ENCODE data around the gene SPSB4.
"Not testable (repeated sequence)": the region's sequence is repeated elsewhere in the genome, so short reads cannot be mapped to it uniquely, and the experiment has no call there.

The SPSB4 gene

GRCh38 chr3:141114816-141115460 lies 63.8 kb downstream of the SPSB4 start:
- H2AK5ac ChIP-seq (ENCODE audit: low read depth, low read length), result no peak overlapping the region
- H3K4me3 ChIP-seq (ENCODE audit: low read length in 2 of 2), result no peak overlapping the region
- no peak overlapping the region for H3K4ac ChIP-seq (ENCODE audit: low read length)
- no peaks in the 10 kb centered on the region for H3K79me1 ChIP-seq (ENCODE audit: low read depth, low read length)
- DNase-seq (ENCODE audit: low spot score), result no peak
- no peak overlapping the region for H3K4me2 ChIP-seq (ENCODE audit: insufficient read depth, low read length, poor library complexity, severe bottlenecking)
- H3K14ac ChIP-seq (ENCODE audit: low read length), result no peak overlapping the region
- H3K9me3 ChIP-seq (replicated peaks in 1 of 2; ENCODE audit: control insufficient read depth in 2 of 2, insufficient read depth in 1 of 2, low read depth in 1 of 2, low read length in 2 of 2), result peaks cover 6 to 50% of the 10 kb centered on the region in 2 donors
- no peak overlapping the region for H2AFZ ChIP-seq (ENCODE audit: low read length)
- no peak overlapping the region for H4K91ac ChIP-seq (ENCODE audit: low read depth, low read length, poor library complexity)
- no peak overlapping the region for H2BK12ac ChIP-seq (ENCODE audit: low read length)
- H2BK5ac ChIP-seq (ENCODE audit: low read length), result no peak overlapping the region
- H2BK120ac ChIP-seq (ENCODE audit: low read depth, low read length), result no peak overlapping the region
- no peaks in the 10 kb centered on the region for H3K4me1 ChIP-seq (ENCODE audit: control insufficient read depth in 2 of 2, insufficient read depth in 1 of 2, low read depth in 1 of 2, low read length in 2 of 2)
- H2BK15ac ChIP-seq (ENCODE audit: low read length), result no peak overlapping the region
- WGBS, 2 donors (ENCODE audit: extremely low coverage in 2 of 2, insufficient read length in 2 of 2, insufficient replicate concordance in 1 of 2), result no CpG with 5 or more reads among the region's 13 CpGs
- no peak overlapping the region for H3K18ac ChIP-seq (ENCODE audit: low read length)
- H4K8ac ChIP-seq (ENCODE audit: low read depth, low read length), result no peak overlapping the region
- H3K9ac ChIP-seq (ENCODE audit: low read depth, low read length, poor library complexity), result no peak overlapping the region
- H3K27ac ChIP-seq (replicated peaks; ENCODE audit: low read length), result no peak overlapping the region
- peaks cover 0 to 70% of the 10 kb centered on the region in 2 donors for H3K36me3 ChIP-seq (replicated peaks in 1 of 2; ENCODE audit: control insufficient read depth in 2 of 2, insufficient read depth in 2 of 2, low read length in 2 of 2)
- no peak overlapping the region for H3K23ac ChIP-seq (ENCODE audit: low read depth, low read length, poor library complexity)
- H3K27me3 ChIP-seq (ENCODE audit: control insufficient read depth in 3 of 3, insufficient read depth in 3 of 3, low read depth in 1 of 3, low read length in 3 of 3), result no peaks in the 10 kb centered on the region

GRCh38 chr3:141115789-141116541 lies 64.8 kb downstream of the SPSB4 start:
- H3K9ac ChIP-seq (ENCODE audit: low read depth, low read length, poor library complexity), result no peak overlapping the region
- no peak overlapping the region for H2AFZ ChIP-seq (ENCODE audit: low read length)
- no peak overlapping the region for H2AK5ac ChIP-seq (ENCODE audit: low read depth, low read length)
- no peak overlapping the region for H2BK15ac ChIP-seq (ENCODE audit: low read length)
- no peak overlapping the region for H3K14ac ChIP-seq (ENCODE audit: low read length)
- WGBS, 2 donors (ENCODE audit: extremely low coverage in 2 of 2, insufficient read length in 2 of 2, insufficient replicate concordance in 1 of 2), result no CpG with 5 or more reads among the region's 3 CpGs
- no peak overlapping the region for H3K4me2 ChIP-seq (ENCODE audit: insufficient read depth, low read length, poor library complexity, severe bottlenecking)
- H3K9me3 ChIP-seq (replicated peaks in 1 of 2; ENCODE audit: control insufficient read depth in 2 of 2, insufficient read depth in 1 of 2, low read depth in 1 of 2, low read length in 2 of 2), result peaks cover 0 to 40% of the 10 kb centered on the region in 2 donors
- H3K4ac ChIP-seq (ENCODE audit: low read length), result no peak overlapping the region
- H3K4me3 ChIP-seq (ENCODE audit: low read length in 2 of 2), result no peak overlapping the region
- no peaks in the 10 kb centered on the region for H3K79me1 ChIP-seq (ENCODE audit: low read depth, low read length)
- no peak for DNase-seq (ENCODE audit: low spot score)
- no peaks in the 10 kb centered on the region for H3K4me1 ChIP-seq (ENCODE audit: control insufficient read depth in 2 of 2, insufficient read depth in 1 of 2, low read depth in 1 of 2, low read length in 2 of 2)
- no peak overlapping the region for H3K18ac ChIP-seq (ENCODE audit: low read length)
- no peak overlapping the region for H4K91ac ChIP-seq (ENCODE audit: low read depth, low read length, poor library complexity)
- peaks cover 0 to 59% of the 10 kb centered on the region in 2 donors for H3K36me3 ChIP-seq (replicated peaks in 1 of 2; ENCODE audit: control insufficient read depth in 2 of 2, insufficient read depth in 2 of 2, low read length in 2 of 2)
- no peak overlapping the region for H2BK12ac ChIP-seq (ENCODE audit: low read length)
- H2BK5ac ChIP-seq (ENCODE audit: low read length), result no peak overlapping the region
- H3K23ac ChIP-seq (ENCODE audit: low read depth, low read length, poor library complexity), result no peak overlapping the region
- no peak overlapping the region for H3K27ac ChIP-seq (replicated peaks; ENCODE audit: low read length)
- H3K27me3 ChIP-seq (ENCODE audit: control insufficient read depth in 3 of 3, insufficient read depth in 3 of 3, low read depth in 1 of 3, low read length in 3 of 3), result no peaks in the 10 kb centered on the region
- H2BK120ac ChIP-seq (ENCODE audit: low read depth, low read length), result no peak overlapping the region
- H4K8ac ChIP-seq (ENCODE audit: low read depth, low read length), result no peak overlapping the region

GRCh38 chr3:141116721-141117120 lies 65.6 kb downstream of the SPSB4 start:
- peaks cover 0 to 33% of the 10 kb centered on the region in 2 donors for H3K9me3 ChIP-seq (replicated peaks in 1 of 2; ENCODE audit: control insufficient read depth in 2 of 2, insufficient read depth in 1 of 2, low read depth in 1 of 2, low read length in 2 of 2)
- H2BK120ac ChIP-seq (ENCODE audit: low read depth, low read length), result no peak overlapping the region
- H4K91ac ChIP-seq (ENCODE audit: low read depth, low read length, poor library complexity), result no peak overlapping the region
- peaks cover 0 to 52% of the 10 kb centered on the region in 2 donors for H3K36me3 ChIP-seq (replicated peaks in 1 of 2; ENCODE audit: control insufficient read depth in 2 of 2, insufficient read depth in 2 of 2, low read length in 2 of 2)
- H3K23ac ChIP-seq (ENCODE audit: low read depth, low read length, poor library complexity), result no peak overlapping the region
- H2BK15ac ChIP-seq (ENCODE audit: low read length), result no peak overlapping the region
- no peak overlapping the region for H2BK12ac ChIP-seq (ENCODE audit: low read length)
- H2BK5ac ChIP-seq (ENCODE audit: low read length), result no peak overlapping the region
- no peak overlapping the region for H2AFZ ChIP-seq (ENCODE audit: low read length)
- H4K8ac ChIP-seq (ENCODE audit: low read depth, low read length), result no peak overlapping the region
- H3K4me2 ChIP-seq (ENCODE audit: insufficient read depth, low read length, poor library complexity, severe bottlenecking), result no peak overlapping the region
- no peak overlapping the region for H3K27ac ChIP-seq (replicated peaks; ENCODE audit: low read length)
- no peak for DNase-seq (ENCODE audit: low spot score)
- no peak overlapping the region for H3K4me3 ChIP-seq (ENCODE audit: low read length in 2 of 2)
- no peaks in the 10 kb centered on the region for H3K79me1 ChIP-seq (ENCODE audit: low read depth, low read length)
- H3K9ac ChIP-seq (ENCODE audit: low read depth, low read length, poor library complexity), result no peak overlapping the region
- H3K14ac ChIP-seq (ENCODE audit: low read length), result no peak overlapping the region
- H3K18ac ChIP-seq (ENCODE audit: low read length), result no peak overlapping the region
- H3K4me1 ChIP-seq (ENCODE audit: control insufficient read depth in 2 of 2, insufficient read depth in 1 of 2, low read depth in 1 of 2, low read length in 2 of 2), result peaks cover 0 to under 1% of the 10 kb centered on the region in 2 donors
- H3K4ac ChIP-seq (ENCODE audit: low read length), result no peak overlapping the region
- H2AK5ac ChIP-seq (ENCODE audit: low read depth, low read length), result no peak overlapping the region
- no CpG with 5 or more reads among the region's 1 CpG for WGBS, 2 donors (ENCODE audit: extremely low coverage in 2 of 2, insufficient read length in 2 of 2, insufficient replicate concordance in 1 of 2)
- no peaks in the 10 kb centered on the region for H3K27me3 ChIP-seq (ENCODE audit: control insufficient read depth in 3 of 3, insufficient read depth in 3 of 3, low read depth in 1 of 3, low read length in 3 of 3)

GRCh38 chr3:141117982-141118381 lies 66.8 kb downstream of the SPSB4 start:
- H4K91ac ChIP-seq (ENCODE audit: low read depth, low read length, poor library complexity); H3K27ac ChIP-seq (replicated peaks; ENCODE audit: low read length); H3K9ac ChIP-seq (ENCODE audit: low read depth, low read length, poor library complexity); H4K8ac ChIP-seq (ENCODE audit: low read depth, low read length); H2BK12ac ChIP-seq (ENCODE audit: low read length); H3K27me3 ChIP-seq (ENCODE audit: control insufficient read depth in 3 of 3, insufficient read depth in 3 of 3, low read depth in 1 of 3, low read length in 3 of 3); H3K79me1 ChIP-seq (ENCODE audit: low read depth, low read length); H2BK120ac ChIP-seq (ENCODE audit: low read depth, low read length); H3K4me1 ChIP-seq (ENCODE audit: control insufficient read depth in 2 of 2, insufficient read depth in 1 of 2, low read depth in 1 of 2, low read length in 2 of 2); H3K23ac ChIP-seq (ENCODE audit: low read depth, low read length, poor library complexity); H3K14ac ChIP-seq (ENCODE audit: low read length); H3K4me2 ChIP-seq (ENCODE audit: insufficient read depth, low read length, poor library complexity, severe bottlenecking); H3K18ac ChIP-seq (ENCODE audit: low read length); H2AFZ ChIP-seq (ENCODE audit: low read length); H3K4ac ChIP-seq (ENCODE audit: low read length); DNase-seq (ENCODE audit: low spot score); H2BK5ac ChIP-seq (ENCODE audit: low read length); H2BK15ac ChIP-seq (ENCODE audit: low read length); H2AK5ac ChIP-seq (ENCODE audit: low read depth, low read length); H3K4me3 ChIP-seq (ENCODE audit: low read length in 2 of 2): not testable (repeated sequence)
- WGBS, 2 donors (ENCODE audit: extremely low coverage in 2 of 2, insufficient read length in 2 of 2, insufficient replicate concordance in 1 of 2), result no CpG with 5 or more reads among the region's 1 CpG
- Histone ChIP-seq H3K36me3 (replicated peaks in 1 of 2; ENCODE audit: control insufficient read depth in 2 of 2, insufficient read depth in 2 of 2, low read length in 2 of 2) (peaks cover 0 to 45% of the 10 kb centered on the region in 2 donors), H3K9me3 (replicated peaks in 1 of 2; ENCODE audit: control insufficient read depth in 2 of 2, insufficient read depth in 1 of 2, low read depth in 1 of 2, low read length in 2 of 2) (peaks cover 0 to 24% of the 10 kb centered on the region in 2 donors)

Measured in neuronal stem cell (in vitro differentiated cells).